ENCODE results near the gene TPCN1.
"Not testable (repeated sequence)": the region's sequence is repeated elsewhere in the genome, so short reads cannot be mapped to it uniquely, and the experiment has no call there.

The TPCN1 gene

GRCh38 chr12:113196990-113197389 is 24.3 kb upstream of the TPCN1 start:
- peak; percentile 83 for DNase-seq

GRCh38 chr12:113197518-113198077 is 23.7 kb upstream of the TPCN1 start:
- no peak for DNase-seq

DNA sequence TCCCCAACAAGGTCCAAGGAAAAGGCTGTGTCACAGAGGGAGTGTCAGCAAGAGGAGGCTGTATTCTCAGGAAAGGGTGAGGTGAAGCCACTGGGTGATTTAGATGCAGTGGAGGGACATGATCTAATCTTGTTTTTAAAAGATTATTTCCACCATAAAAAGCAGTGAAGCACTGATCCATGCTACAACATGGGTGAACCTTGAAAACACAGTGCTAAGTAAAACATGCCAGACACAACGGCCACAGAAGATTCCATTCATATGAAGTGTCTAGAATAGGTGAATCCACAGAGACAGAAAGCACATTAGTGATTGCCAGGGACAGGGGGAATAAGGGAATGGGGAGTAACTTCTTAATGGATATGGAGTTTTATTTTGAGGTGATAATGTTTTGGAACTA is 23.0 kb upstream of the TPCN1 start:
- DNase-seq: no peak

DNA sequence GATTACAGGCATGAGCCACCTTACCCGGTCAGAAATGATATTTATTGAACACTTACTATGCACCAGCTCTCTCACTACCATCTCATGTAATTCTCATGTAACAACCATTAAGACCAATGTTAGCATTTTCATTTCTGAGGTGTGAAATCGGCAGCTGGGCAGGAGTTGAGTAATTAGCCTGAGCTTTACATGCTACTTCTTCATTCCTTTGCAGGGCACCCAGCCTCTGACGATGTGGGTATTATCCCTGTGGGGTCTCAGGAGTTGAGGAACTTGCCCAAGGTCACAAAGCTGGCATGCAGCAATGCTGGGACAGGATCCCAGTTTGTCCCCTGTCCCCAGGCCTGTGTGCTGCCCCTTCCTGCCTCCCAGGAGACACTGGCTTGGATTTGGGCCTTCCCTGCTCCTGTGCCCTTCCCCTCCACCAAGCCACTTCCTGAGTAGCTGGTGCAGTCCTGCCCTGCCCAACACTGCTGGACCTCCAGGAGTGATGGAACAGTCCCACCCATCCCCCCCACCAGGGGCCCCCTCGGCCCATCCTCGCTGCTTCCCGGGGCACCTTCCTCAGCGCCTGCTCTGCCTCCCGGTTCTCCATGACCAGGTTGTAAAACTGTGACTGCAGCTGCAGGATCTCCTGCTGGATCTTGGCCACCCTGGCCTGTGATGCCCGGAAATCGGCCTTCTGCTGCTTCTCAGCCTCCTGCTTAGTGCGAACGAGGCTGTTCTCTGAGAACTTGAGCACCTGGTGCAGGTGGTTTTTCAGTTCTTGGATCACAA is 21.1 kb upstream of the TPCN1 start:
- no peak for DNase-seq

GRCh38 chr12:113201187-113202177 is 19.8 kb upstream of the TPCN1 start:
- no peak for DNase-seq

DNA sequence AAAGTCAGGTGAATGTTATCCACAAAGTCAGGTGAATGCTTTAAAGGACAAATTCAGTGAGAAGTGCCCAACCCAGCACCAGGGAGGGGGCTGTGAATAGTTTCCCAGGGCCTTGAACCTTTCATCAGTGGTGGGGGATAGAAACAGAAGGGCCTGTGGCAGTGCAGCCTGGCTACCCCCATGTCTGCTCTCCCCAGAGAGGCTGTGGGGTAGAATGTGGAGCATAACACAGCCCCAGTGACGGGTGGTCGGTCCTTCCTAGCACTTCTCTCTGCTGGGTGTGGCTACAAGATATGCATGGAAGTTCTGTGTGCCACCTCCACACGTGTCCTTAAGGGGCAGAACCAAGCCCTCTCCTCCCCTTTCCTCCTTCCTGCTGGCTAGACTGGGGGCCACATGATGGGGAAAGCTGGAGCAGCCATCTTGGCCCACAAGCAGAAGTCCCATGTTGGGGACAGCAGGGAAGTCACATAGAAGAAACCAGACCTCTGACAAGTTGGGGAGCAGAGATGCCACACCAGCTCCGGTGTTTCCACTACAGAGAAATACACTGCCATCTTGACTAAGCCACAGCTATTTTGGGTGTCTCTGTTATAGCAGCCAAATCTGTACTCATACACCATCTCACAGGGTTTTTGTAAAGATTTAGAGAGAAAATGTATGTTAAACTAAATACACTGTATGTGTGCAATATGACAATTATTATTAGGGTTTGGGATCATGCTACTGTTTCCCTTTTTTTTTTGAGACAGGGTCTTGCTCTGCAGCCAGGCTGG is 18.8 kb upstream of the TPCN1 start:
- DNase-seq: no peak

DNA sequence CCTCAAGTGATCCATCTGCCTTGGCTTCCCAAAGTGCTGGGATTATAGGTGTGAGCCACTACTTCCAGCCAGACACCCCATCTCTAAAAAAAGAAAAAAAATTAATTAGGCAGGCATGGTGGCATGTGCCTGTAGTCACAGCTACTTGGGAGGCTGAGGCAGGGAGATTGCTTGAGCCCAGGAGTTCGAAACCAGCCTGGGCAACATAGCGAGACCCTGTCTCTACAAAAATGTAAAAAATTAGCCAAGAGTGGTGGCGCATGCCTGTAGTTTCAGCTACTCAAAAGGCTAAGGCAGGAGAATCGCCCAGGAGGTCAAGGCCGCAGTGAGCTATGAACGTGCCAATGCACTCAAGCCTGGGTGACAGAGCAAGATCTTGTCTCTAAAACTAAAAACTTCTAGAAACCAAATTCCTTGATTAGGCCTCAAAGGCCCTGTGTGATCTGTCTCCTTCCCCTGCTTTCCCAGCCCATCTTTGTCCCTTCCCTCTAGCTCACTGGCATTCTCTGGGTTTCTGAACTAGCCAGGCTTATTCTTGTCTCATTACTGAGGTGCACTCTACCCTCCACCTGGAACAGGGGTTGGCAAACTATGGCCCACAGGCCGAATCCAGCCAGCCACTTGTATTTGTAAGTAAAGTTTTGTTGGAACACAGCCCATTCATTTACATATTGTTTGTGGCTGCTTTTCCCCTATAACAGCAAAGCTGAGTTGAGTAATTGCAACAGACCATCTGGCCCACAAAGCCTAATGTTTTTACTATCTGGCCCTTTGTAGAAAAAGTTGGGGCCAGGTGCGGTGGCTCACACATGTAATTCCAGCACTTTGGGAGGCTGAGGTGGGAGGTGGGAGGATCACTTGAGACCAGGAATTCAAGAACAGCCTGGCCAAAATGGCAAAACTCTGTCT is 17.2 kb upstream of the TPCN1 start:
- DNase-seq: no peak

DNA sequence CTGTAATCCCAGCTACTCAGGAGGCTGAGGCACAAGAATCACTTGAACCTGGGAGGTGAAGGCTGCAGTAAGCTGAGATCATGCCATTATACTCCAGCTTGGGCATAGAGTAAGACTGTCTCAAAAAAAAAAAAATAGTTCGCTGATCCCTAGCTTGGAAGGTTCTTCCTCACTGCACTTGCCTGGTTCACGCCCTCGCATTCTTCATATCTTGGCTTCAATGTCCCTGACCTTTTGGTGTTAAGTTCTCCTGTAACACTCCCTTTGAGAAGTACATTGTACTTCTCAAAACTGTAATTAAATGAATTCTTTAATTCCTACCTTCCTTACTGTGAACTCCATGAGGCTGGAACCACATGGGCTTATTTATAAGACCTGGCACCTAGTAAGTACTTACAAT is 16.5 kb upstream of the TPCN1 start:
- DNase-seq: no peak

DNA sequence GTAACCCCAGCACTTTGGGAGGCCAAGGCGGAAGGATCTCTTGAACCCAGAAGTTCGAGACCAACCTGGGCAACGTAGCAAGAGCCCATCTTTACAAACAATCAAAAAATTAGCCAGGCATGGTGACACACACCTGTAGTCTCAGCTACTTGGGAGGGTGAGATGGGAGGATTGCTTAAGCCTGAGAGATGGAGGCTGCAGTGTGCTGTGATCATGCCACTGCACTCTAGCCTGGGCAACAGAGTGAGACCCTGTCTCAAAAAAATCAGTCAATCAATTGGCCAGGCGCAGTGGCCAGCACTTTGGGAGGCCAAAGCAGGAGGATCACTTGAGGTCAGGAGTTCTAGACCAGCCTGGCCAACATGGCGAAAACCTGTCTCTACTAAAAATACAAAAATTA is 14.5 kb upstream of the TPCN1 start:
- not testable (repeated sequence) for DNase-seq

- no peak for DNase-seq
Observed at GRCh38 chr12:113207613-113208040, 13.6 kb upstream of the TPCN1 start.

GRCh38 chr12:113208041-113208934 is 13.0 kb upstream of the TPCN1 start:
- DNase-seq: no peak

DNA sequence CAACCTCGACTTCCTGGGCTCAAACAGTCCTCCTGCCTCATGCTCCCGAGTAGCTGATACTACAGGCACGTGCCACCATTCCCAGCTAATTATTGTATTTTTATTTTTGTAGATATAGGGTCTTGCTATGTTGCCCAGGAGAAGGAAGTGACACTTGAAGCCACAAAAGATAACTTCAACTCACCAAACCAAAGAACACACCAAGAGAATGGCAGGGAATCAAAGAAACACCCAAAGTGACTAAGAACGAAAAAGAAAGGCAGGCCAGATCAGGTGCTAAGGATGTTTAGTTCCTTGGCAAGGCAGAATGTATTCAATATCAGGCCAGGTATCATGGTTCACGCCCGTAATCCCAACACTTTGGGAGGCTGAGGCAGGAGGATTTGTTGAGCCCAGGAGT is 10.1 kb upstream of the TPCN1 start:
- DNase-seq: no peak

DNA sequence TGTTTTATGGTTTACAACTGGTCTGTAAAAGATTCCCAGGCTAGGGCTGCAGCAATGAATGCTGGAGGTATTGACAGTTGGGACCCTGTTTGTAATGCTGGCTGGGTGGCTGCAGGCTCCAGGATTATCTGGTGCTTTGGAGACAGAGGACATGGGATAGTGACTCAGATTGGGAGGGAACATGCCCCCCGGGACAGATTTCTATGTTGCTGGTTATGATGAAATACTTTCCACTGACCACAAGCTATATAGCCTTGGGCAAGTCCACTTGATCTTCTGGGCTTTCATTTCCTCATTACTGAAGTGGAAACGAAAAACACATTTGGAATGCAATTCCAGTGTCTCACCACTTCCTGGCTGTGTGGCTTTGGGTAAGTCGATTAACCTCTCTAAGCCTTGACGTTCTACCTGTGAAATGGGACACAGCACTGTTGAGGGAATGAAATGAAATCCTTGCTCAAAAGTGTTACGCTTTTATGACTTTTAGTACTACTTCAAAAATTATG is 6.3 kb upstream of the TPCN1 start:
- DNase-seq: peak; percentile 97

DNA sequence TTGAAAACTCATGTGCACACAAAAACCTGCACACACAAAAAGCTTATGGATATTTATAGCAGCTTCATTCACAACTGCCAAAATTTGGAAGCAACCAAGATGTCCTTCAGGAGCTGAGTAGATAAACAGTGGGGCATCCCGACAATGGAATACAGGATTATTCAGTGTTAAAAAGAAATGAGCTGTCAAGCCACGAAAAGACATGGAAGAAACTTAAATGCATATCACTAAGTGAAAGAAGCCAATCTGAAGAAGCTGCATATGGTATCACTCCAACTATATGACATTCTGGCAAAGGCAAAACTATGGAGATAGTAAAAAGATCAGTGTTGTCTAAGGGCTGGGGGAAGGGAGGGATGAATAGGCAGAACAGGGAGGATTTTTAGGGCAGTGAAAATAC is 5.2 kb upstream of the TPCN1 start:
- no peak for DNase-seq

DNA sequence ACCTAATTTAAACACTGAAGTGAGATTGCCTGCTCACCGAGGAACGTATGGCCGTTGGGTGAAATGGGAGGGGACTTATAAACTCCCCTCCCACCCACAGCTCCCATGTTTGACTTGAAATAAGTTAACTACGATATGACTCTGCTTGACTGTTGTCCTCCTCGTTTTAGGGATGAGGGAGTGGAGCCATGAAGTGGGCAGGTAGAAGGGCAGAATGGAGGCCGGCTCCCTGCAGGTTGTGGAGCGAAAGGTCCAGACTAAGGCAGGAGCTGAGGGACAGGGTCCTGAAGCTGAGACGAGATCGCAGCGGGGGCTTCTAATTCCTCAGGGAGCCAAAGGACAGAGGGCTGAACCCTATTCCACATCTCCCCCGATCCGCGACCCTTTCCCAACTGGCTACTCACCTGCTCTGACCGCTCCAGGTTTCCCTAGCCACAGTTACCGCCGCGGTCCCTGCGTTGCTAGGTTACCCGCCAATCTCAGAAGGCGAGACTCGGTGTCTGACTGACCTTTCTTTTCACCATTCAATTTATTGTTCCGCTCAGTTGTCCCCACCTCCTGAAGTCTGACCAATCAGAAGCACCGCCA is 577 bp upstream of the TPCN1 start:
- DNase-seq: no peak

- no peak for DNase-seq
Observed at GRCh38 chr12:113221997-113222729, 899 bp downstream of the TPCN1 start.

- peak; percentile 84 for DNase-seq
Observed at GRCh38 chr12:113222730-113223531, 1.7 kb downstream of the TPCN1 start.

DNA sequence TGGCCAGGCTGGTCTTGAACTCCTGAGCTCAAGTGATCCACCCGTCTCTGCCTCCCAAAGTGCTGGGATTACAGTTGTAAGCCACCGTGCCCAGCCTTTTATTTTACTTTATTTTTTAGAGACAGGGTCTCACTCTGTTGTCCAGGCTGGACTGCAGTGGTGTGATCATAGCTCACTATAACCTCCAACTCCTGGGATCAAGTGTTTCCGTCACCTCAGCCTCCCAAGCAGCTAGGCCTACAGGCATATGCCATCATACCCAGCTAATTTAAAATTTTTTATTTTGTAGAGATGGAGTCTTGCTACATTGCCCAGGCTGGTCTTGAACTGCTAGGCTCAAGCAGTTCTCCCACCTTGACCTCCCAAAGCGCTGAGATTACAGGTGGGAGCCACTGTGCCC is 3.7 kb downstream of the TPCN1 start:
- no peak for DNase-seq
